KBM-7 (cell line): Measurements from ENCODE around the gene MC1R.

Source experiments
- DNase-seq: peaks from one replicate; pipeline ENCODE4 v3.0.0-alpha.2; 2015
- in situ Hi-C: fragments of 300-500 bp; cut with MboI; formaldehyde crosslinking; loops from 2 replicates; pipeline ENCODE4 v1.14.3; 2020; ENCODE audit warnings: low sequenced_read_pairs, low pct_unique_long_range_greater_than_20kb, mixed read lengths

The MC1R gene

GRCh38 chr16:89893642-89894548, 24.8 kb upstream of the MC1R start:
- in situ Hi-C loops = no loop called here
- no peak for DNase-seq

DNA sequence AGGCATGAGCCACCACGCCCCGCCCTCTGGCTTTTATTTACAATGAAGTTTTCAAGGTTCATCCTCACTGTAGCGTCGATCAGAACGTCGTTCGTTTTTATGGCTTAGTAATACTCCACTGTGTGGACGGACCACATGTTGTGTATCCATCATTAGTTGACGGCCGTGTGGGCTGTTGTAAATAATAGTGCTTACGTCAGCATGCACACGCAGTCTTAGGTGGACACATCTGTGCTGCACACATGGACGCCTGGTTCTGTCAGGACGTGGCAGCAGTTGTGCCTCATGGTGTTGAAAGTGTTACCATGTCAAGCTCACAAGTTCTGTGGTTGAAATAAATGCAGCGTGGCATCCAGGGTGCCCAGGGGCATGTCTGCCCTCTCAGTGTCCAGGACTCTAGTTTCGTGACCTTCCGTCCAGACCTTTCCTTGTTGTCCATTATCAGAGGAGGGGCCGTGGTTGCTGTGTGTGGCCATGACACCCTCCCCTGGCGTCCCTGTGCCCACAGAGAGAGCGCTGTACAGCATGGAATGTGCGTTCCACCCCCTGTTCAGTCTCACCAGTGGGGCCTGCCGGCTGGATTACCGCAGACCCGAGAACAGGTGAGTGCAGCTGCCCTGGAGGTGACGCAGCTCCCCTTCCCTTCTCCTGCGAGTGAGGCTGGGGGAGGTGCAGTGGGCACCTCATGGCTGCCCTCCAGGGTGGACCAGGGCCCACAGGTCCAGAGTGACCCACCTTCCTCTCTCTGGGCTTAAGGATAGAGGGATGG, 23.0 kb upstream of the MC1R start:
- in situ Hi-C loops = no loop called here
- no peak for DNase-seq

- DNase-seq = no peak
- in situ Hi-C loops = no loop called here
These were observed 21.5 kb upstream of the MC1R start for GRCh38 chr16:89897204-89897603.

GRCh38 chr16:89898201-89898967, 20.3 kb upstream of the MC1R start:
- no peak for DNase-seq
- in situ Hi-C loops = no loop called here

DNA sequence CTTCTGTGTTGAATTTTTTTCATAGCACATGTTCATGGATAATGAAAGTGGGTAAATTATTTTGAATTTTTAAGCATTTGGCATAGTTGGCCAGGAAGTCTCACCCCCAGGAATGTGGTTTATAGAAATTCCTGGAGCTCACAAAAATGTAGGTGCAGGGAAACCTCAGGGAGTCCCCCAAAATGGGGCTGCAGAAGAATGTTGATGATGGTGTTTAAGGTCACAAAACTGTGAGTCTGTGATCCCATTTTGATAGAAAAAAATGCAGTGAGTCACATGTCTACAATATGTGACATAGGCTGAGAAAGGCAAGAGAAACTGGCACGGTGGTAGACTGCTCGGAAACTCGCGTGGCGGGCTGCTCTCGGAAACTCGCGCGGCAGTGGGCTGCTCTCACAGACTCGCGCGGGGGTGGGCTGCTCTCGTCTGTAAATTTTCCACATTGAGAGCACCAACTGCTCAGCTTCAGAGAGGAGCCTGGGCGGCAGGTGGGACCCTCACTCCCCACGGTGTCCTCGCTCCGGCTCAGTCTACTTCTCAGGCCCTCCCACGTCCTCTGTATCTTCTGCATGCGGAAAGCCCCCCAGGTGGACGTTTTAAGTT, 18.7 kb upstream of the MC1R start:
- DNase-seq = no peak
- in situ Hi-C loops = no loop called here

GRCh38 chr16:89900885-89901284, 17.8 kb upstream of the MC1R start:
- in situ Hi-C loops = no loop called here
- DNase-seq = no peak

DNA sequence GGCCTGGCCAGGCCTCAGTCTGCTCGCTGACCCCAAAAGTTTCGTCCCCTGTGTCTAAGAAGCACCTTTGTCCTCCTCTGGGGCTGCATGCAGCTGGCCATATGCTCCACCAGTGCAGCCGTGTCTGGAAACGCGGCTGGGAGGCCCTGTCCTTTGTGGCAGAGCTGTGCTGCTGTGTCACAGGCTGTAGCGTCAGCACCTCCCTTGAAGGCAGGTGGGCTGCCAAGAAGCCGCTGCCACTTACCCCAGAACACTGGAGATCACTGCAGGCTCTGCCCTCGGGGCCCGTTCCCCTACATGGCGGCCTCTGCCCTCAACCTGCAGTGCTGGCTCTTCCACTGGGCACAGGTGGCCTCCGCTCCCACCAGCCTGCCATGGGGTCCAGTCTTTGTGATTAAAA, 15.7 kb upstream of the MC1R start:
- in situ Hi-C loops = no loop called here
- no peak for DNase-seq

GRCh38 chr16:89903908-89904515, 14.7 kb upstream of the MC1R start:
- in situ Hi-C loops = no loop called here
- no peak for DNase-seq

DNA sequence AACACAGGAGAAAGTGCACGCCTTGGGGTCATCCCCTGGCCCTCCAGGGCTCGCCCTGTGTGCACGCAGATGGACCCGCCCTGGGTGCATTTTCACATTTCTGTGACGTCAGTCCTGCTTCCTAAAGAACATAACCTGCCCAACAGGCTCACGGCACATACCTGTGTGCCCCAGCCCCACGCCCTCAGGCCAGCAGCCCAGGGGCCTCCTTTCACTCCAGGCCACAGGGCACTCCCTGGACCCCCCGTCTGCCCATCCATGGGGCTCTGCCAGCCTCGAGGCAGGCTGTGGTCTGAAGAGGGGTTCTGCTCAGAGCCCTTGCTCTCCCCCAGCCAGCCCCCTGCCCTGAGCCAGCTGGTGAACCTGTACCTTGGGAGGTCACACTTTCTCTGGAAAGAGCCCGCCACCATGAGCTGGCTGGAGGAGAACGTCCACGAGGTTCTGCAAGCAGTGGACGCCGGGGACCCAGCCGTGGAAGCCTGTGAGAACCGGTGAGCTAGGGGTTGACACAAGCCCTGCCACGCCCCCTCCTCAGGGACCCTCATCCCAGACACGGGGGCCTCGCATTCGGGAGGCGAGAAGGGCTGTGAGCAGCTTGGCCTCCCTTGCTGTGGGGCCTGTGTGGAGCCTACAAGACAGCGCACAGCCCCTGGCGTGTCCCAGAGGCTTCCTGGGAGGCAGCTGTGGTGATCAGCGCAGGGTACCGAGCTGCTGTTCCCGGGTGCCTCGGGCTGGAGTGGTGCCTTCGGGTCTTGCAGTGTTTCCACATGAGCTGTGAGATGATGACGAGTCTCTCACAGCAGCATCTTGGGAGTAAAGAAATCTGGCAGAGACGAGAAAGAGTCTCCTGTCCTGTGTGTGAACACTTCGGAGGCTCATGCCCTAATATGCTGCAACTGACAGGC, 13.8 kb upstream of the MC1R start:
- DNase-seq = no peak
- in situ Hi-C loops = no loop called here

- in situ Hi-C loops = no loop called here
- no peak for DNase-seq
These were observed 13.0 kb upstream of the MC1R start for GRCh38 chr16:89905511-89906139.

GRCh38 chr16:89906140-89907025, 12.3 kb upstream of the MC1R start:
- in situ Hi-C loops = no loop called here
- DNase-seq = no peak

- in situ Hi-C loops = no loop called here
- no peak for DNase-seq
These were observed 11.4 kb upstream of the MC1R start for GRCh38 chr16:89907055-89907814.

GRCh38 chr16:89908236-89908635, 10.4 kb upstream of the MC1R start:
- in situ Hi-C loops = no loop called here
- no peak for DNase-seq

GRCh38 chr16:89909777-89910716, 8.6 kb upstream of the MC1R start:
- DNase-seq = peak; percentile 62
- in situ Hi-C loops = no loop called here
